ENCODE data around the gene TPH2.

GRCh38 chr12:72035625-72036024, 97.0 kb downstream of the TPH2 start:
- TF ChIP-seq POLR2A (IDR thresholded peaks at IDR 0.05; ENCODE audit: extremely low read depth, insufficient read length) (no peak), CTCF (IDR thresholded peaks at IDR 0.05; ENCODE audit: low read depth, low read length) (no peak), MAX (IDR thresholded peaks at IDR 0.05; ENCODE audit: low read depth, low read length) (no peak), MYC (IDR thresholded peaks at IDR 0.05; ENCODE audit: low read depth, low read length) (no peak)

Data from NB4 (cell line).